ENCODE results near the gene LCN10. TPM values are rescaled to one million over a fixed set of nuclear protein-coding genes. Genes with fewer than 3 reads are reported as not detected.

The LCN10 gene
- polyA plus RNA-seq, 3 donors, result 0.16 TPM; not detected in 2

- intact Hi-C loops (cut with micrococcal nuclease), result loop anchor here in 1 of 2 donors (10.0 kb wide), 1 partner anchor 746 kb away; no protein-coding TSS in a partner anchor
- peak overlapping the region; percentile 50 to 86 for H3K27ac ChIP-seq (ENCODE audit: low read depth in 1 of 2, low read length in 2 of 2)
- H3K9me3 Mint-ChIP-seq, result peaks cover 0 to 7% (median 0%) of the 10 kb centered on the region in 7 donors
Measured at GRCh38 chr9:136700959-136701667, 41.6 kb downstream of the LCN10 start.

More at GRCh38 chr9:136700959-136701667, 41.6 kb downstream of the LCN10 start:
- no peaks in the 10 kb centered on the region for H4K20me1 ChIP-seq (ENCODE audit: insufficient read depth, low read length)
- TF ChIP-seq CTCF (IDR thresholded peaks at IDR 0.05), result no peak
- no peaks in the 10 kb centered on the region for H3K9me3 ChIP-seq (replicated peaks in 1 of 2; ENCODE audit: control insufficient read depth in 1 of 2, insufficient read depth in 1 of 2, low read length in 2 of 2)
- DNase-seq, result peak; percentile 78 to 89 (median 85)
- Mint-ChIP-seq H3K4me3 (peak overlapping the region; percentile 73 to 87), H3K36me3 (peaks cover 0 to 4% of the 10 kb centered on the region in 2 donors), H3K27me3 (ENCODE audit: low read depth in 3 of 3) (peaks cover 14 to 34% (median 20%) of the 10 kb centered on the region in 3 donors), H3K27ac (peak overlapping the region; percentile 87 to 94 (median 92)), H3K4me1 (peaks cover 72% of the 10 kb centered on the region)
- H3K27me3 ChIP-seq (ENCODE audit: control insufficient read depth in 2 of 2, insufficient read depth in 2 of 2, low read length in 2 of 2), result peaks cover 2 to 15% of the 10 kb centered on the region in 2 donors
- no peaks in the 10 kb centered on the region for H3K79me2 ChIP-seq (ENCODE audit: insufficient read depth, low read length)
- H3K4me1 ChIP-seq (ENCODE audit: control insufficient read depth in 1 of 2, insufficient read depth in 2 of 2, low read length in 2 of 2), result peaks cover 71 to 79% of the 10 kb centered on the region in 2 donors
- under 1% methylated on average over 31 of the region's 38 CpGs for WGBS (ENCODE audit: insufficient coverage)
- peak overlapping the region; percentile 66 for H3K4me2 ChIP-seq (replicated peaks; ENCODE audit: extremely low read depth, low read length, poor library complexity, severe bottlenecking)
- H3K4me3 ChIP-seq (replicated peaks in 1 of 3; ENCODE audit: low read depth in 2 of 3, low read length in 3 of 3), result peak overlapping the region in 1 of 3 experiments; percentile 55
- peak overlapping the region; percentile 62 for H2AFZ ChIP-seq (ENCODE audit: insufficient read depth, low read depth, low read length, poor library complexity, severe bottlenecking)
- peak overlapping the region; percentile 63 for H3K9ac ChIP-seq (ENCODE audit: insufficient read depth, low read length, poor library complexity, severe bottlenecking)
- no peaks in the 10 kb centered on the region for H3K36me3 ChIP-seq (replicated peaks in 1 of 2; ENCODE audit: control insufficient read depth in 1 of 2, insufficient read depth in 2 of 2, low read length in 2 of 2)

Data from CD14-positive monocyte (primary cell).